ENCODE data around the gene RASGRP1.
"Not testable (repeated sequence)": the region's sequence is repeated elsewhere in the genome, so short reads cannot be mapped to it uniquely, and the experiment has no call there.

RASGRP1 gene

GRCh38 chr15:38600236-38600635 is 35.6 kb upstream of the RASGRP1 start:
- no peak overlapping the region for H3K9ac ChIP-seq (ENCODE audit: low read length)
- H3K9me3 ChIP-seq (ENCODE audit: control insufficient read depth, insufficient read depth, low read depth, low read length): no peaks in the 10 kb centered on the region
- no peak overlapping the region for H3K4me3 ChIP-seq (ENCODE audit: low read depth, low read length)
- H3K4me1 ChIP-seq (ENCODE audit: control insufficient read depth, insufficient read depth, low read length): no peaks in the 10 kb centered on the region
- no peak overlapping the region for H3K27ac ChIP-seq (ENCODE audit: low read depth, low read length)
- no peaks in the 10 kb centered on the region; the same call in 1 of the 2 replicates for H3K27me3 ChIP-seq (ENCODE audit: control insufficient read depth, insufficient read depth, low read length)
- no peaks in the 10 kb centered on the region for H3K36me3 ChIP-seq (ENCODE audit: control insufficient read depth, insufficient read depth, low read length)

GRCh38 chr15:38598749-38599148 is 34.1 kb upstream of the RASGRP1 start:
- Histone ChIP-seq H3K9me3 (ENCODE audit: control insufficient read depth, insufficient read depth, low read depth, low read length) (no peaks in the 10 kb centered on the region), H3K9ac (ENCODE audit: low read length) (no peak overlapping the region), H3K27ac (ENCODE audit: low read depth, low read length) (no peak overlapping the region), H3K36me3 (ENCODE audit: control insufficient read depth, insufficient read depth, low read length) (no peaks in the 10 kb centered on the region), H3K27me3 (ENCODE audit: control insufficient read depth, insufficient read depth, low read length) (no peaks in the 10 kb centered on the region; the same call in 1 of the 2 replicates), H3K4me3 (ENCODE audit: low read depth, low read length) (no peak overlapping the region), H3K4me1 (ENCODE audit: control insufficient read depth, insufficient read depth, low read length) (no peaks in the 10 kb centered on the region)

DNA sequence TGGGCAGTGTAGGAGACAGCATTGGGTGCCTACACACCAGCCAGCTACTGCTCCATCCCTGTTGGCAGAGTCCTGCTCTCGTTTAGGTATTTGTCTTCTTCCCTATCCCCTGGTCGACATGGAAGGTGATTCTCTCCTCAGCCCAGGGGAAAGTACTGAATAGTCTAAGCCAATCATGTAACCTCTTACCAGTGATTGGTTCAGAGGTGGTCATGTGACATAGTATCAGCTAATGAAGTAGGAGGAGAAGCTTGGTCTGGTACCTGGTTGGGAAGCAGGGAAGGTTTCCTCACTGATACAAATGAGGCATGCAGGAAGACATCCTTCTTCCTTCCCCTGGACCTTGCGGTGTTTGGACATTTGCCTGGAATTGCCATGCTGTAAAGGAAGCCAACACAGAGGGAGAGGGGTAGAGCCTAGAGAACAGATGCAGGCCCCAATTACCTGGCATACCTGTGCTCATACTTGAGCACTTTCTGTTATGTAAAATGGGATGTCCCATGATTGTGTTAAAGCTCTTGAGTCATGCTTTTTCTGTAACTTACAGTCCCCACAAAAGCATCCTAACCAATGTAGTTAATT is 32.7 kb upstream of the RASGRP1 start:
- Histone ChIP-seq H3K36me3 (ENCODE audit: control insufficient read depth, insufficient read depth, low read length) (no peaks in the 10 kb centered on the region), H3K27me3 (ENCODE audit: control insufficient read depth, insufficient read depth, low read length) (no peaks in the 10 kb centered on the region; the same call in 1 of the 2 replicates), H3K27ac (ENCODE audit: low read depth, low read length) (no peak overlapping the region), H3K4me3 (ENCODE audit: low read depth, low read length) (no peak overlapping the region), H3K9me3 (ENCODE audit: control insufficient read depth, insufficient read depth, low read depth, low read length) (no peaks in the 10 kb centered on the region), H3K9ac (ENCODE audit: low read length) (no peak overlapping the region), H3K4me1 (ENCODE audit: control insufficient read depth, insufficient read depth, low read length) (no peaks in the 10 kb centered on the region)

DNA sequence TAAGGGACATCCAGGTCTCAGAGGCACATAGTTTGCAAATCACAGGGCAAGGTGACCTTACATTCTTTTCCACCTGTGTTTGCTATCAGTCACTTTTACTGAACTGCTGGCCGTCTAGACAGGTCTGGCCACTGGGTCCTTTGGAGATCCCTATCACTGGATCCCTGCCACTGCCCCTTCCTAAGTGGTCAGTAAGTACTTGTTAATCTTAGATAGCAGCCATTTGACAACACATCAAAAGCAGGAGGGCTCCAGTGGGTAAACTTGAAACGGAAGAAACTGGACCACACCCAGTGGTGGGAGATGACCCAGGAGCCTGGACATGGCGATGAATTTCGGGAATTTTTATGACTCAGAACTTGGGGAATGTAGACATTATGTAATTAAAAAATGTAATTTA is 28.9 kb upstream of the RASGRP1 start:
- H3K9ac ChIP-seq (ENCODE audit: low read length): no peak overlapping the region
- H3K9me3 ChIP-seq (ENCODE audit: control insufficient read depth, insufficient read depth, low read depth, low read length): no peaks in the 10 kb centered on the region
- H3K4me1 ChIP-seq (ENCODE audit: control insufficient read depth, insufficient read depth, low read length): no peaks in the 10 kb centered on the region
- no peaks in the 10 kb centered on the region for H3K36me3 ChIP-seq (ENCODE audit: control insufficient read depth, insufficient read depth, low read length)
- no peaks in the 10 kb centered on the region; the same call in 1 of the 2 replicates for H3K27me3 ChIP-seq (ENCODE audit: control insufficient read depth, insufficient read depth, low read length)
- H3K27ac ChIP-seq (ENCODE audit: low read depth, low read length): no peak overlapping the region
- no peak overlapping the region for H3K4me3 ChIP-seq (ENCODE audit: low read depth, low read length)

- Histone ChIP-seq H3K27me3 (ENCODE audit: control insufficient read depth, insufficient read depth, low read length) (no peaks in the 10 kb centered on the region), H3K27ac (ENCODE audit: low read depth, low read length) (no peak overlapping the region), H3K4me3 (ENCODE audit: low read depth, low read length) (no peak overlapping the region), H3K36me3 (ENCODE audit: control insufficient read depth, insufficient read depth, low read length) (no peaks in the 10 kb centered on the region), H3K4me1 (ENCODE audit: control insufficient read depth, insufficient read depth, low read length) (no peaks in the 10 kb centered on the region), H3K9me3 (ENCODE audit: control insufficient read depth, insufficient read depth, low read depth, low read length) (no peaks in the 10 kb centered on the region), H3K9ac (ENCODE audit: low read length) (no peak overlapping the region)
Observed at GRCh38 chr15:38589502-38589901, 24.9 kb upstream of the RASGRP1 start.

DNA sequence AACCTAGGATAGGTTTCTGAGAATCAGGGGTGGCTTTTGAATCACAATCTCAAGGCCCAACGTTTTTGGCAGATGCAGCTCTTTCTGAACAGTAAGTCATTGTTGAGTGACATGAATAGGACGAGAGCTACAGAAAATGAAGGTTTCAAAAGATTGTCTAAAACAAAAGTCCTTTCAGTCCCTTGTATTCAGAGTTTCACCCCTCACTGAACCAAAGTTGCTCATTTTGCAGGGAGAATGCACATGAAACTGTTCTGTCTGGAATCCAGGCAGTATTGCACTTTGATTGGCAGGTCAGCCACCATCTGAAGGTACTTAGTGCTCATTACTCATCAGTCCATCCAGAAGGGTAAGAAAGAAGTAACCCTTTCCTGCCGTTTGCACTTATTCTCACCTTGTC is 24.1 kb upstream of the RASGRP1 start:
- no peaks in the 10 kb centered on the region for H3K4me1 ChIP-seq (ENCODE audit: control insufficient read depth, insufficient read depth, low read length)
- no peak overlapping the region for H3K4me3 ChIP-seq (ENCODE audit: low read depth, low read length)
- no peaks in the 10 kb centered on the region for H3K27me3 ChIP-seq (ENCODE audit: control insufficient read depth, insufficient read depth, low read length)
- H3K9me3 ChIP-seq (ENCODE audit: control insufficient read depth, insufficient read depth, low read depth, low read length): no peaks in the 10 kb centered on the region
- no peak overlapping the region for H3K9ac ChIP-seq (ENCODE audit: low read length)
- H3K27ac ChIP-seq (ENCODE audit: low read depth, low read length): no peak overlapping the region
- H3K36me3 ChIP-seq (ENCODE audit: control insufficient read depth, insufficient read depth, low read length): no peaks in the 10 kb centered on the region

GRCh38 chr15:38587214-38587613 is 22.6 kb upstream of the RASGRP1 start:
- Histone ChIP-seq H3K4me3 (ENCODE audit: low read depth, low read length) (no peak overlapping the region), H3K4me1 (ENCODE audit: control insufficient read depth, insufficient read depth, low read length) (no peaks in the 10 kb centered on the region), H3K9ac (ENCODE audit: low read length) (no peak overlapping the region), H3K9me3 (ENCODE audit: control insufficient read depth, insufficient read depth, low read depth, low read length) (no peaks in the 10 kb centered on the region), H3K27me3 (ENCODE audit: control insufficient read depth, insufficient read depth, low read length) (no peaks in the 10 kb centered on the region), H3K27ac (ENCODE audit: low read depth, low read length) (no peak overlapping the region), H3K36me3 (ENCODE audit: control insufficient read depth, insufficient read depth, low read length) (no peaks in the 10 kb centered on the region)

DNA sequence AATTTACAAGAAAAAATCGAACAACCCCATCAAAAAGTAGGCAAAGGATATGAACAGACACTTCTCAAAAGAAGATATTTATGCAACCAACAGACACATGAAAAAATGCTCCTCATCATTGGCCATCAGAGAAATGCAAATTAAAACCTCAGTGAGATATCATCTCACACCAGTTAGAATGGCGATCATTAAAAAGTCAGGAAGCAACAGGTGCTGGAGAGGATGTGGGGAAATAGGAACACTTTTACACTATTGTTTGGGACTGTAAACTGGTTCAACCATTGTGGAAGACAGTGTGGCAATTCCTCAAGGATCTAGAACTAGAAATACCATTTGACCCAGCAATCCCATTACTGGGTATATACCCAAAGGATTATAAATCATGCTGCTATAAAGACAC is 21.4 kb upstream of the RASGRP1 start:
- H3K9me3 ChIP-seq (ENCODE audit: control insufficient read depth, insufficient read depth, low read depth, low read length); H3K9ac ChIP-seq (ENCODE audit: low read length); H3K4me1 ChIP-seq (ENCODE audit: control insufficient read depth, insufficient read depth, low read length); H3K27me3 ChIP-seq (ENCODE audit: control insufficient read depth, insufficient read depth, low read length); H3K27ac ChIP-seq (ENCODE audit: low read depth, low read length); H3K36me3 ChIP-seq (ENCODE audit: control insufficient read depth, insufficient read depth, low read length); H3K4me3 ChIP-seq (ENCODE audit: low read depth, low read length): not testable (repeated sequence)

DNA sequence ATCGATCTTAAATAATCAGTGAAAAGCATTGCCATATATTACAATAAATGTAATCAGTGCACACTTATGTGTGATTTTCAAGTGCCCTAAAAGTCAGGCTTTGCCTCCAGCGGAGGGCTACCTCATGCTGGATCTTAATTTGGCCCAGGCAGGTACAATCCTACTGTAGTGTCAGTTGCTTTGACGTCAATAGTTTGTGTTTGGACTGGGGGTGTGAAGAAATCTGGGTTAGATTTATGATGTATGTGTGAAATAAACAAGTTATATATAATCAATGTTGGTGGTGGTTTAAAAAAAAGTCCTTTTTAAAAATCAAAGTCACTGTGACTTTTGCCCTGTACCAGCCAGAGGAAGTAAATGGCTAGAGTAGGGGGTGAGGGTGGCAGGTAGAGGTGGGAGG is 14.0 kb upstream of the RASGRP1 start:
- Histone ChIP-seq H3K4me3 (ENCODE audit: low read depth, low read length) (no peak overlapping the region), H3K27me3 (ENCODE audit: control insufficient read depth, insufficient read depth, low read length) (no peaks in the 10 kb centered on the region), H3K36me3 (ENCODE audit: control insufficient read depth, insufficient read depth, low read length) (no peaks in the 10 kb centered on the region), H3K9ac (ENCODE audit: low read length) (no peak overlapping the region), H3K27ac (ENCODE audit: low read depth, low read length) (no peak overlapping the region), H3K4me1 (ENCODE audit: control insufficient read depth, insufficient read depth, low read length) (no peaks in the 10 kb centered on the region), H3K9me3 (ENCODE audit: control insufficient read depth, insufficient read depth, low read depth, low read length) (peaks cover 2% of the 10 kb centered on the region; the same call in 1 of the 2 replicates)

GRCh38 chr15:38577424-38577987 is 12.9 kb upstream of the RASGRP1 start:
- no peak overlapping the region for H3K27ac ChIP-seq (ENCODE audit: low read depth, low read length)
- H3K4me3 ChIP-seq (ENCODE audit: low read depth, low read length): no peak overlapping the region
- no peak overlapping the region for H3K9ac ChIP-seq (ENCODE audit: low read length)
- H3K27me3 ChIP-seq (ENCODE audit: control insufficient read depth, insufficient read depth, low read length): no peaks in the 10 kb centered on the region
- no peaks in the 10 kb centered on the region for H3K4me1 ChIP-seq (ENCODE audit: control insufficient read depth, insufficient read depth, low read length)
- H3K9me3 ChIP-seq (ENCODE audit: control insufficient read depth, insufficient read depth, low read depth, low read length): peaks cover 2% of the 10 kb centered on the region; the same call in 1 of the 2 replicates
- no peaks in the 10 kb centered on the region for H3K36me3 ChIP-seq (ENCODE audit: control insufficient read depth, insufficient read depth, low read length)

GRCh38 chr15:38576837-38577236 is 12.2 kb upstream of the RASGRP1 start:
- H3K4me3 ChIP-seq (ENCODE audit: low read depth, low read length): no peak overlapping the region
- no peak overlapping the region for H3K9ac ChIP-seq (ENCODE audit: low read length)
- H3K9me3 ChIP-seq (ENCODE audit: control insufficient read depth, insufficient read depth, low read depth, low read length): peaks cover 2% of the 10 kb centered on the region; the same call in 1 of the 2 replicates
- H3K27me3 ChIP-seq (ENCODE audit: control insufficient read depth, insufficient read depth, low read length): no peaks in the 10 kb centered on the region
- H3K4me1 ChIP-seq (ENCODE audit: control insufficient read depth, insufficient read depth, low read length): no peaks in the 10 kb centered on the region
- no peaks in the 10 kb centered on the region for H3K36me3 ChIP-seq (ENCODE audit: control insufficient read depth, insufficient read depth, low read length)
- no peak overlapping the region for H3K27ac ChIP-seq (ENCODE audit: low read depth, low read length)

All from HUES6 (cell line).